GM18520 (cell line): Measurements from ENCODE around the gene MIA.
"Not testable (repeated sequence)": the region's sequence is repeated elsewhere in the genome, so short reads cannot be mapped to it uniquely, and the experiment has no call there.

ENCODE experiments used
- ATAC-seq: cut with Tn5 transposase; IDR thresholded peaks from one replicate; pipeline ENCODE4 v1.9.1; 2021; ENCODE audit not compliant: unreplicated experiment

The MIA gene

DNA sequence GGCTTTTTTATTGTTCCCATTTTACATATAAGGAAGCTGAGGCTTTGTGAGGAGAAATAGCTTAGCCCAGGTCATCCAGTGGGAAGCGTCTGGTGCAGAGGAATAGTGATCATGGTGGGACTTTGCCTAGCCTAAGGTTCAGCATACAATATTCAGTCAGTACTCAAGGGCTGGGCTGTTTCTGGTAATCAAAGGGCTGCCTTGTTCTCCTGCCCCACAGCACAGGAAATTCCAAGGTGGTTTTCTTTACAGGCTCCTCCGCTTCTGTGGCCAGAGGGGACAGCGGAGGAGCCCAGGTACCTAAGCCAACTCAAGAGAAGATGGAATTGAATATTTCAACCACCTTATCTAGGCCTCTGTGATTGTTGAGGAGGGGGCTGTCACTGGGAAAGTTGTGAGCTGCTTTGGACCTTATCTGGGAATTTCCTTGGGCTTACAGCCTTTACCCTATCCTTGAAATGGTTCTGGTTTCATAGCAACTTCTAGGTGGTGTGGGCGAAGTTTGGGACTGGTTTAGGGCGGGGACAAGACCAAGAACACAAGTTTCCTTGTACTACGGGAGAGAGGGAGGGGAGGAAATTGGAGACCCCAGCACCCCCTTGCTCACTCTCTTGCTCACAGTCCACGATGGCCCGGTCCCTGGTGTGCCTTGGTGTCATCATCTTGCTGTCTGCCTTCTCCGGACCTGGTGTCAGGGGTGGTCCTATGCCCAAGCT is at the start of gene MIA:
Gene MIA (plus strand): TSS at position 606 of the 716 bp plus-strand sequence. CDS start 22 bp downstream, at position 628.
- no peak for ATAC-seq

DNA sequence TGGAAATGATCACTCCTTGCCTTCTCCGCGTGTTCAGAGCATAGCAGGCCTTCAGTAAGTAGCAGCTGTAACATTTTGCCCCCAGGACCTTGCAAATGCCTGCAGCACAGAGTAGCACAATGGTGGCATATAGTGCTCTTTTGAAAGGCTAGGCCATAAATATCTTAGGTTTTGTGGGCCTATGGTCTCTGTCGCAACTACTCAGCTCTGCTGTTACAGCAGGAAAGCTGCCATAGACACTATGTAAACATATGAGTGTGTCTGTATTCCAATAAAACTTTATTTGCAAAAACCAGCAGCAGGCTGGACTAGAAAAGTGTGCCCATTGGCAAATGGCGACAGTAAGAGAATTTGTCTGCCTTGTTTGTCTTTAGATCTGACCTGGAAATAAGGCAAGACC is 49.0 kb upstream of the MIA start:
- no peak for ATAC-seq

DNA sequence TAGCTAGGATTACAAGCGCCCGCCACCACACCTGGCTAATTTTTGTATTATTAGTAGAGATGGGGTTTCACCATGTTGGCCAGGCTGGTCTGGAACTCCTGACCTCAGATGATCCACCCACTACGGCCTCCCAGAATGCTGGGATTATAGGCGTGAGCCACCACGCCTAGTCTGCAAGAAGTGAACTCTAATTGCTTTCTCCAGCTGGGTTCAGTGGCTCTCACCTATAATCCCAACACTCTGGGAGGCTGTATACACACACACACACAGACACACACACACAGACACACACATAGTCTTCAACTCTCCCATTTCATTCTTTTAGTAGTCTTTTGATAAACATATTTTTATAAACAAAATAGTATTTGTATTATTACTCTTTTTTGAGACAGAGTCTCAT is 45.3 kb upstream of the MIA start:
- not testable (repeated sequence) for ATAC-seq

DNA sequence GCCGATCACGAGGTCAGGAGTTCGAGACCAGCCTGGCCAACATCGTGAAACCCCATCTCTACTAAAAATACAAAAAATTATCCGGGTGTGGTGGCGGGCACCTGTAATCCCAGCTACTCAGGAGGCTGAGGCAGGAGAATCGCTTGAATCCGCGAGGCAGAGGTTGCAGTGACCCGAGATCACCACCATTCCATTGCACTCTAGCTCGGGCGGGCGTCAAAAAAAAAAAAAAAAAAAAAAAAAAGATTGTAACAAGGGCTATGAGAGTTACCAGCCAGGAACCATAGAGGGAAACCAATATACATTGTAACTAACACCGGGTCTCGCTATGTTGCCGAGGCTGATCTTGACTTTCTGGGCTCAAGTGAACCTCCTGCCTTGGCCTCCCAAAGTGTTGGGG is 43.0 kb upstream of the MIA start:
- ATAC-seq: not testable (repeated sequence)

DNA sequence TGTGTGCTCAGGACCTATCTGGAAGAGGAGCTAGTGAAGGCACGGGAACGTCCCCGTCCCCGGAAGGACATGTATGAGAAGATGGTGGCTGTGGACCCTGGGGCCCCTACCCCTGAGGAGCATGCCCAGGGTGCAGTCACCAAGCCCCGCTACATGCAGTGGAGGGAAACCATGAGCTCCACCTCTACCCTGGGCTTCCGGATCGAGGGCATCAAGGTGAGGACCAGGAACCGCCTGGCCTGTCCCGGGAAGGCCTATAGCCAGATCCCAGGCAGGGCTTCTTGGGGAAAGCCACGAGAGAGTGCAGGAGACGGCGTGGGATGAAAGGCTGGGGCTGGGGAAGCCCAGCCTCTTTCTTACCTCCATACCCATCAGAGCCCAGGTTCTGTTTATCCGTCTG is 42.2 kb upstream of the MIA start:
- no peak for ATAC-seq

DNA sequence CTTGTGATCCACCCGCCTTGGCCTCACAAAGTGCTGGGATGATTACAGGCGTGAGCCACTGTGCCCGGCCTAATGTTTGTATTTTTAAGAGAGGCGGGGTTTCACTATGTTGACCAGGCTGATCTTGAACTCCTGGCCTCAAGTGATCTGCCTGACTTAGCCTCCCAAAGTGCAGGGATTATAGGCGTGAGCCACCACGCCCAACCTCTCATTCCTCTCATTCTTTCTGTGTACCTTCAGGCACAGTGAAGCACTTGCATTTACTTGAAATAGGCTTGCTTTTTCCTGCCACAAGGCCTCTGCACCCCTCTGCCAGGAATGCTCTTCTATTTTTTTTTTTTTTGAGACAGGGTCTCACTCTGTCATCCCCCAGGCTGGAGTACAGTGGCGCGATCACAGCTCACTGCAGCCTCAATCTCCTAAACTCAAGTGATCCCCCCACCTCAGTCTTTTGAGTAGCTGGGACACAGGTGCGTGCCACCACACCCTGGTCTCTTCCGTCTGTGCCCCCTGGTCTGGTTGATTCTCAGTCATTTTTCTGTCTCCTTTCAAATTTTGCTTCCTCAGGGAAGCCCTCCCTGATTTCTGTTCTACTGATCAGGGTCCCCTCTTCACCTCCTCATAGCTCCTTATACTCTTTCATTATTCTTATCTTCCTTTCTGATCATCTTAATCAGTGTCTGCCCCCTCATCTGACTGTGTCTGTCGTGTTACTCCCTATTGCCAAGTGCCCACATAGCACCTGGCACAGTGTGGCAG is 40.1 kb upstream of the MIA start:
- no peak for ATAC-seq

DNA sequence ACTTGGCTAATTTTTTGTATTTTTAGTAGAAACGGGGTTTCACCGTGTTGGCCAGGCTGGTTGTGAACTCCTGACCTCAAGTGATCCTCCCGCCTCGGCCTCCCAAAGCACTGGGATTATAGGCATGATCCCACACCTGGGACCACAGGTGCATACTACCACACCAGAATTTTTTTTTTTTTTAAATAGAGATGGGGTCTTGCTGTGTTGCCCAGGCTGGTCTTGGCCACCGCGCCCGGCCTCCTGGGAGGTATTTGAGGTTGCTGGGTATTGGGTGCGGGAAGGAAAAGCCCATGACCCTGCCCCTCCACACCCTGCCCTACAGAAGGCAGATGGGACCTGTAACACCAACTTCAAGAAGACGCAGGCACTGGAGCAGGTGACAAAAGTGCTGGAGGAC is 38.7 kb upstream of the MIA start:
- no peak for ATAC-seq

DNA sequence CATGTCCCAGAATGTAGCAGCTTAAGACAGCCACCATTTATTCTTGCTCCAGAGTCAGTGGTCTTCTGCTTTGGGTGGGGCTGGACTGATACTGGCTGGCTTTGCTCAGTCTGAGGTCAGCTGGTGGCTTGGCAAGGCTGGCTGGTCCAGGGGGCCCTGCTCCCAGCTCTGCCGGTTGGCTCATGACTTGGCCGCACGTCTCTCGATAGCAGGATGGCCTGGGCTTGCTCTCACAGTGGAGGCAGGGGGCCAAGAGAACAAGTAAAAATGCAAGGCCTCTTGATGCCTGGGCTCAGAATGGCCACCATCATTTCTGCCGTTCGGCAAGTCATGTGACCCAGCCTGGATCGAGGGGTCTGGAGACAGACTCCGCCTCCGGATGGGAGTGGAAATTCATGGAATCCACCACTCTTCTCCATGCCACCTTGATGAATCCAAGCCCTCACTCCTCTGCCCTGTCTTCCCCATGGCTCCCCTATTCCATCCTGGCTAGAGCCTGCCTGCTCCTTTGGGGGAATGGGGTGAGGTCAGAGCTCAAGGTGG is 38.1 kb upstream of the MIA start:
- ATAC-seq: no peak

DNA sequence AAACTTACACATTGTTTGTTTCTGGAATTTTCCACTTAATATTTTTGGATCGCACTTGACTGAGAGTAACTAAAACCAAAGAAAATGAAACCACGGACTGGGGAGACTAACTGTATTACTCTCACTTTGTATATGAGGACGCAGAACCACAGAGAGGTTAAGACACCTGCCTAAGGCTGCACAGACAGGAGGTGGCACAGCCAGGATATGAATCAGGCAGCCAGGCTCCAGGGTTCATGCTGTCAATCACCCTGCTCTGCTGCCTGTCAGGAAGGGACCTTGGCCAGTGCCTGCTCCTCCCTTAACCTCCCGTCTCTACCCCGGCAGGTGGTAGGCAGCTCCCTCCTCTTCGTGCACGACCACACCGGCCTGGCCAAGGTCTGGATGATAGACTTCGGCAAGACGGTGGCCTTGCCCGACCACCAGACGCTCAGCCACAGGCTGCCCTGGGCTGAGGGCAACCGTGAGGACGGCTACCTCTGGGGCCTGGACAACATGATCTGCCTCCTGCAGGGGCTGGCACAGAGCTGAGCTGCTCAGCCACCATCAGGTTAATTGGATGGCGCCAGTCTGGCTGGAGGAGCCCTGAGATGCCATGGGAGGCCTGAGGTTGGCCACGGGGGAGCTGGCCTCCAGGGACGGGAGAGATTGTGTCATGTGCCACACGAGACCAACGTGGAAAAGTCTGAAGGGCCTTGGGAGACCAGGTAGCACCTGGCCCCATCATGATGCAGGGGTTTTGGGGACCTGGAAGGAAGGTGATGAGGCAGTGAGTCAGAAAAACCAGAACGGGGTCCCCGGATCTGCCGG is 36.1 kb upstream of the MIA start:
- ATAC-seq: no peak

DNA sequence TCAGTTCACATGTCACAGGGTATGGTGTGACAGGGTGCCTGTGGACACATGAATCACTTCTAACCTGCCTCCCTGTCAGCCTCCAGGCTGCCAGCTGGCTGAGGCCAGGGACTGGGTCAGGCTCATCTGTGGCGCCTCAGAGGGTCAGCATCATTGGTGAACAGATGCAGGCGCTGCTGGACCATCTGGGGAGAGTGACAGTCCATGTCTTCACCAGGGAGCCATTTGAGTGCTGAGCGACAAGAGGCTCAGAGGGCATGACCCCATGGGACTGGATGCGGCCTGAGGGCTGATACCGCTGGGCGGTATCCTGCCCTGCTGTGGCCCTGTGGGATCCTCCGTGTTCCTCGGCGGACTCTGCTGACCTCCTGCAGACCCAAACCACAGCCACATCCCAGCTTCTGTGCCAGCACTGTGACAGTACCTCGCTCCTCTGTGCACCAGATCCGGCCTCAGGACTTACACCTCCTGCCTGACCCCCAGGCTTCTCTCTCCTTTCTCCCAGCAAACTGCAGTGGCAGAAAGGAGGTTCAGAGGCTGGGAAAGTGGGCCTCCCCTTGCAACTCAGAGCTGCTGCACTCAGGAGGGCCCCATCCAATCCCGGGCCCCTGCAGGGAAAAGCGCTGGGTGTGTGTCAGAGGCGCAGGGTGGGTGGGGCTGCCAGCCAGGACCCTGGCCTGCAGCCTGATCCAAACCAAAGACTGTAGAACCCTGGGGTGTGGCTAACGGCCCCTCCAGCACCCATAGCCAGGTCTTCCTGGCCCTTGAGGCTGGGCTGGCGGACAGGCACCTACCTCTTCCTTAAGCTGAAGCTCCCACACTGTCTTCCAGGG is 35.2 kb upstream of the MIA start:
- ATAC-seq: no peak

DNA sequence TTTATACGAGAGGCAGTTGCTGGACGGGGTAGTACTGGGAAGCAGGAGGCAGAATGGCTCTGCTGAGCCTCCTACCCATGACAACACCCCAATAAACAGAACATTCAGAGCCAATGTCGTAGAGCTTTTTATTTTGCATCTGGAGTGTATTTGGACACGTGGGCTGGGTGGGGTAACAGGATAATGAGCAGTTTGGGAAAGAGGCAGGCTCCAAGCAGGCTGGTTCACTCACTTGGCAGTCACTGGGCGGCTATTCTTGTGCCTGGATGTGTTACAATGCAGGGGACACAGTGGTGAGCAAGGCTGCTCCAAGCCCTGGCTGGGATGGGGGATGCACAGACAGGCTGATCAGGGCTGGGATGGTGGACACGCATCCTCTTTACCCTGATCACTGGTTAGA is 34.6 kb upstream of the MIA start:
- no peak for ATAC-seq

DNA sequence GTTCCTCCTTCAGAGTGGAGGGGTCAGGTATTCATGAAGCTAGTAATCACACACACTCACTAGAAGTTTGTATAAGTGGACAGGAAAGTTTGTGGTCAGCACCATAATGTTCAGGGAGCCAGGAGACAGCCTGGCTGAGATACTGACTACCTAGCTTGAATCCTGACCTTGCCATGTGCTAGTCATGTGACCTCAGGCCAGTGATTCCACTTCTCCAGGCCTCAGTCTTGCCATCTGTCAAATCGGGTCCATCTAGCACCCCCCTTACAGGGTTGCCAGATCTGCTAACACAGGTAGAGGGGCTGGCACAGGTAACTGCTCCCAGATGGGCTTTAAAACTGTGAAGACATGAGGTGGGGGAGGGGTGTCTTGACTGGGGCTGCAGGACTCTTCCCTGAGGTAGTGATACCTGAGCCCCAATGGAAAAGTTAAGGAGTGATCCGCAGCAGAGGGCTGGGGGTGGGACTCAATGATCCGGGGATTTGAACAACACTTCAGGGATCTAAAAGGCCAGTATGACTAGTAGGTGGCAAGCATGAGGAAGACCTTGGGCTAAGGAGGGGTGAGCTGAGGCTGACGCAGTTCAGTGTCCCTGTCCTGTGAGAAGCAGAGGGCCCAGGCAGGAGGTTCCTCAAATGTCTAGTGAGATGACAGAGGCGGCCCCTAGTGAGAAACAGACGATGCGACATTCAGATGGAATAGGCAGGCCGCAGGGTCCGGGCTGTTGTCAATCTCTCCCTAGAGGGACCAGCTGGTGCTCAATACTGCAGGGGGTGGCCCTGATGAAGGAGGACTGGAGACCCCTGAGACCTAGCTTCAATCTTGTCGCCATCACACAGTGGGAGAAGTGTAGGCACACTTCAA is 33.6 kb upstream of the MIA start:
- ATAC-seq: no peak

DNA sequence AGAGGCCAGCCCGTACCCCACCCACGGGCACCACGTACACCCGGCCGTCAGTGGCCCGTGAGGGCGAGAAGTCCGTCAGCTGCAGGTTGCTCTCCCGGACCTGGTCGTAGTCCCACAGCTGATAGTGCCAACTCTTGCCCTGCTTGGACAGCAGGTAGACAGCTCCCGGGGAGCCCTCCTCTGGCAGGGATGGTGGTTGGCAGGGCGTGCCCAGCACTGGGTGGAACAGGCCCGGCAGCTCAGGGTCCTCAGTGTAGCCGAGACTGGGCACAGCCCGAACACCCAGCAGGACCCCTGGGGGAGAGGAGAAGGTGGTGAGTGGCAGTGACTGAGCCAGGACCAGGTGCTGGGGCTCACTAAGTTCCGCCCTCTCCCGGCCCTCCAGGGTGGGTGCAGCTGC is 32.8 kb upstream of the MIA start:
- ATAC-seq: no peak

DNA sequence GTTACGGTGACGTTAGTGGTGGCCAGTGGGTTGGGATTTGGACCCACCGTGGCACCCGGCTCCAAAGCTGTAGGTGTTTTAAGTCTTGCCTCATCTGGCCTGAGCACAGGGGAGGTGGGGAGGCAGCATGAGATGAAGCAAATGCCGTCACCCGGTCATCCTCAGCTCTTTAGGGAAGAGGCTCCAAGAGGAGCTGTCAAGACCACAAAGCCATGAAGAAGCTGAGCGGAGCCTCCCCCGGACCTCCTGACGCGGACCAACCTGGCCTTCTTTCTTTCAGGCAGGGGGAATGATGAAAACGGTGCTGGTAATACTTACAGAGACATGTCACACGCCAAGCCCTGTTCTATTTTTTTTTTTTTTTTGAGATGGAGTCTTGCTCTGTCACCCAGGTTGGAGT is 32.4 kb upstream of the MIA start:
- ATAC-seq: no peak

DNA sequence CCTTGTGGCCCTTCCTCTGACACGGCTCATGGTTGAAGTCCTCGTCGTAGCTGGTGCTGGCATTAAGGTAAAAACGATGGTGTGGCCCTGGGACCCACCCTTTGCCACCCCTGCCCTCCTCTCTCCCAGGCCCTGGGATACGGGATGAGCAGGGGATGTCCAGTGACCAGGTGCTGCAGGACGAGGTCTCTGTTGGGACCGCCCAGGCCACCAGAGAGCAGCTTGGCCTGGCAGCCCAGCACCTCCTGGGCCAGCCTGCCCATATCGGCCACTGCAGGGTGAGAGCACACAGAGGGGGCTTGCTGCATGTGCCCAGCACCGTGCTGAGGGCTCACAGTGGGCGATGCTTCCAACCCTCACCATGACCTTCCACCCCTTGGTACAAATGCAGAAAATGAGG is 31.4 kb upstream of the MIA start:
- no peak for ATAC-seq

DNA sequence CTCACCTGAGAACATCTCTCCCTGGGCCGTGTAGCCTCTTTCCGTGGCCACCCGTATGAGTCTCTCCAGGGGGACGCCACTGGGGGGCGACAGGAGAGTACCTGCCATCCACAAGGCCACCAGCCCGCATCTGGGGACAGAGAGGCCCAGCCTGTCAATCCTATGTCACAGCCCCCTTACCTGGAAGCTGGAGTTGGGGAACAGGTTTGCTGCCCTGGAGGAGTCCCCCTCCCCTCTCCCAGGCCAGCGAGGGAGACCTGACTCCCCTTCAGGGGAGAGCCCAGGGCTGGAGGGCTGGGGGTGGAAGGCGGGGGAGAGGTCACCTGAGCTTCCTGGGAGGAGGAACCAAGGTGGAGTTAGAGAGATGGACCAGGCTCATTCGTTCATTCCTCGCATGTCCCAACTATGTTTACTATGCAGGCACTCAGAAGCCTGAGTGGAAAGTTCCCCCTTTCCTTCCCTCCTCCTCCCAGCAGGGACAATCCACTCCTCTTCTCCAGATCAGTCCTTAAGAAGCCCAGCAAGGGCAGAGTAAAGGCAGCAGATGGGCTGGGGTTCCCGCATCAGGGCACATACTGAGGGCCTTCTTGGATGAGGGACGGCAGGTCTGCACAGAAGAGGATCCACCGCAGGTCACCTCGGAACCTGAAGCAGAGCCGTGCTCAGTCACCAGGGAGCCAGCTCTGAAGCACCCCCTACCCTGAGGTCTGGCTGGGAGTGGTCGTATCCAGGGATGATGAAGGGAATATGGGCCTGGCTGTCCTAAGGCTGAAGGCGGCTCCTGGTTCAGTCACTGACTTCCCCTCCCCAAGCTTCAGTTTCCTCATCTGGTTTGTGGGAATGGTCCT is 30.5 kb upstream of the MIA start:
- no peak for ATAC-seq

DNA sequence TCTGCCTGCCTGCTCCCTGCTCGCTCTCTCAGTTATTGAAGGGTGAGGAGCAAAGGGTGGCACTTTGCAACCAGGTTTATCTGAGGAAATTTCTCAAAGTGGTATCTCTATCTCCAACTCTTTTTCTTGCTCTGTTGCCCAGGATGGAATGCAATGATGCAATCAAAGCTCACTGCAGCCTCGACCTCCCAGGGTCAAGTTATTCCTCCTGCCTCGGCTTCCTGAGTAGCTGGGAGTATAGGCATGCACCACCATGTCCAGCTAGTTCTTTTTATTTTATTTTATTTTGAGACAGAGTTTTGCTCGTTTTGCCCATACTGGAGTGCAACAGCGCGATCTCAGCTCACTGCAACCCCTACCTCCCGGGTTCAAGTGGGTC is 29.9 kb upstream of the MIA start:
- ATAC-seq: no peak

DNA sequence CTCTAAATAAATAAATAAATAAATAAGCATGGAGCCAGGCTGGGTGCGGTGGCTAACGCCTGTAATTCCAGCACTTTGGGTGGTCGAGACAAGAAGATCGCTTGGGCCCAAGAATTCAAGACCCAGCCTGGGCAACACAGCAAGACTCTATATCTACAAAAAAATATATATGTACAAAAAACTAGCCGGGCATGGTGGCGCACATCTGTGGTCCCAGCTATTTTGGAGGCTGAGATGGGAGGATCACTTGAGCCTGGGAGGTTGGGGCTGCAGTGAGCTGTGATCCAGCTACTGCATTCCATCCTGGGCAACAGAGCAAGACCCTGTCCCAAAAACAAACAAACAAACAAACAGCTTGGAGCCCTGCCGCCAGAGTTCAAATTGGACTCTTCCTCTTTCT is 27.8 kb upstream of the MIA start:
- no peak for ATAC-seq
